ENCODE data around the gene TEX9.

- TF ChIP-seq CTCF (IDR thresholded peaks at IDR 0.05) (no peak), POLR2A (IDR thresholded peaks at IDR 0.05) (no peak)
These were observed 29.7 kb downstream of the TEX9 start for GRCh38 chr15:56394909-56395308.

Data from Peyer's patch (tissue), 4 donors.